SU-DHL-6 (cell line): ENCODE results near the gene FOXQ1.

Experiments used
- H2AFZ ChIP-seq: fragments of 200-600 bp; sonication (generic); 2 replicates; pipeline ENCODE4 v1.6.1; 2014; ENCODE audit warnings: low read depth, mild to moderate bottlenecking, moderate library complexity, mixed read lengths, antibody characterized with exemption, low read length; ENCODE audit not compliant: severe bottlenecking
- H3F3A ChIP-seq: fragments of 200-600 bp; shearing (Covaris generic); 2 replicates; pipeline ENCODE4 v1.6.0; 2016; ENCODE audit warnings: antibody characterized with exemption, mild to moderate bottlenecking; ENCODE audit not compliant: insufficient read depth
- H3K27ac ChIP-seq: fragments of 200-600 bp; sonication (generic); 2 replicates; pipeline ENCODE4 v1.5.1; 2016; ENCODE audit warnings: low read depth, mild to moderate bottlenecking, low read length, moderate library complexity, mixed read lengths
- H3K27me3 ChIP-seq: fragments of 200-600 bp; sonication (generic), shearing (Covaris generic); 2 replicates; pipeline ENCODE4 v1.6.0; 2014; ENCODE audit warnings: mild to moderate bottlenecking, low read length
- H3K36me3 ChIP-seq: fragments of 200-600 bp; sonication (generic); 2 replicates; pipeline ENCODE4 v1.6.1; 2014; ENCODE audit warnings: mild to moderate bottlenecking, low read length, mixed read lengths
- H3K4me2 ChIP-seq: fragments of 300-600, 200-600 bp; shearing (Covaris generic), sonication (generic); 2 replicates; pipeline ENCODE4 v1.6.0; 2014; ENCODE audit warnings: low read length, low read depth, mild to moderate bottlenecking; ENCODE audit not compliant: poor library complexity, severe bottlenecking
- H3K4me3 ChIP-seq: fragments of 200-600 bp; sonication (generic); 2 replicates; pipeline ENCODE4 v1.5.1; 2014; ENCODE audit warnings: antibody characterized with exemption, low read length, mild to moderate bottlenecking, mixed read lengths; ENCODE audit not compliant: insufficient read depth, poor library complexity, severe bottlenecking
- H3K79me2 ChIP-seq: fragments of 200-600 bp; sonication (generic); 2 replicates; pipeline ENCODE4 v1.6.1; 2014; ENCODE audit warnings: mild to moderate bottlenecking, low read length, moderate library complexity; ENCODE audit not compliant: insufficient read depth
- H3K9ac ChIP-seq: fragments of 200-600 bp; sonication (generic); 2 replicates; pipeline ENCODE4 v1.7.0; 2014; ENCODE audit warnings: mild to moderate bottlenecking, low read length
- H3K9me2 ChIP-seq: fragments of 200-600 bp; sonication (generic); replicated peaks from 2 replicates; pipeline ENCODE4 v1.6.1; 2014; ENCODE audit warnings: low read length; ENCODE audit not compliant: insufficient read depth
- H3K9me3 ChIP-seq: fragments of 200-600 bp; sonication (generic); 2 replicates; pipeline ENCODE4 v1.6.1; 2014; ENCODE audit warnings: low read length, mixed read lengths; ENCODE audit not compliant: insufficient read depth
- H4K20me1 ChIP-seq: fragments of 200-600 bp; sonication (generic); 2 replicates; pipeline ENCODE4 v1.6.1; 2014; ENCODE audit warnings: low read depth, mild to moderate bottlenecking, antibody characterized with exemption, low read length, moderate library complexity, mixed read lengths
- CTCF ChIP-seq: fragments of 200-600 bp; sonication (generic); IDR thresholded peaks from one replicate; pipeline ENCODE4 v1.5.1; 2017; ENCODE audit warnings: antibody characterized with exemption, mild to moderate bottlenecking, low read length, moderate library complexity; ENCODE audit not compliant: insufficient read depth, poor library complexity, severe bottlenecking
- EZH2phosphoT487 ChIP-seq: fragments of 200-600 bp; sonication (generic), shearing (Covaris generic); conservative IDR thresholded peaks from 2 replicates; pipeline ENCODE4 v1.6.1; 2018; ENCODE audit warnings: mild to moderate bottlenecking, antibody characterized with exemption, low read length, moderate library complexity, mixed read lengths

FOXQ1 gene

GRCh38 chr6:1326535-1327121, 14.7 kb downstream of the FOXQ1 start:
- H3K9me3 ChIP-seq = no peaks in the 10 kb centered on the region
- H2AFZ ChIP-seq = no peak overlapping the region
- no peaks in the 10 kb centered on the region for H3K36me3 ChIP-seq
- TF ChIP-seq EZH2phosphoT487 (no peak), CTCF (no peak)
- H3F3A ChIP-seq = no peaks in the 10 kb centered on the region
- no peak overlapping the region for H3K4me3 ChIP-seq
- H3K79me2 ChIP-seq = no peaks in the 10 kb centered on the region
- no peak overlapping the region for H3K9ac ChIP-seq
- no peak overlapping the region for H3K4me2 ChIP-seq
- no peaks in the 10 kb centered on the region for H4K20me1 ChIP-seq
- no peaks in the 10 kb centered on the region for H3K9me2 ChIP-seq
- no peaks in the 10 kb centered on the region for H3K27me3 ChIP-seq
- no peak overlapping the region for H3K27ac ChIP-seq

- H3K4me2 ChIP-seq = no peak overlapping the region
- H4K20me1 ChIP-seq = no peaks in the 10 kb centered on the region
- no peaks in the 10 kb centered on the region for H3F3A ChIP-seq
- no peak overlapping the region for H2AFZ ChIP-seq
- H3K9ac ChIP-seq = no peak overlapping the region
- H3K4me3 ChIP-seq = no peak overlapping the region
- H3K79me2 ChIP-seq = no peaks in the 10 kb centered on the region
- H3K27me3 ChIP-seq = no peaks in the 10 kb centered on the region
- no peaks in the 10 kb centered on the region for H3K9me2 ChIP-seq
- TF ChIP-seq CTCF (no peak), EZH2phosphoT487 (no peak)
- H3K27ac ChIP-seq = no peak overlapping the region
- no peaks in the 10 kb centered on the region for H3K9me3 ChIP-seq
- H3K36me3 ChIP-seq = no peaks in the 10 kb centered on the region
These were observed 15.7 kb downstream of the FOXQ1 start for GRCh38 chr6:1327630-1328029.

GRCh38 chr6:1328129-1328800, 16.4 kb downstream of the FOXQ1 start:
- Histone ChIP-seq H3K79me2 (no peaks in the 10 kb centered on the region), H3K27ac (no peak overlapping the region), H4K20me1 (no peaks in the 10 kb centered on the region), H3K9ac (no peak overlapping the region), H3F3A (no peaks in the 10 kb centered on the region), H2AFZ (no peak overlapping the region), H3K9me3 (no peaks in the 10 kb centered on the region), H3K4me2 (no peak overlapping the region), H3K4me3 (no peak overlapping the region), H3K36me3 (no peaks in the 10 kb centered on the region), H3K9me2 (no peaks in the 10 kb centered on the region), H3K27me3 (no peaks in the 10 kb centered on the region)
- TF ChIP-seq CTCF = no peak
- no peak for TF ChIP-seq EZH2phosphoT487
